GM21526 (cell line): ENCODE results near the gene NDUFAF2.
"Not testable (repeated sequence)": the region's sequence is repeated elsewhere in the genome, so short reads cannot be mapped to it uniquely, and the experiment has no call there.

ENCODE experiments used
- ATAC-seq: cut with Tn5 transposase; IDR thresholded peaks from one replicate; pipeline ENCODE4 v1.9.1; 2021; ENCODE audit warnings: moderate library complexity; ENCODE audit not compliant: unreplicated experiment, low FRiP score

NDUFAF2 gene

DNA sequence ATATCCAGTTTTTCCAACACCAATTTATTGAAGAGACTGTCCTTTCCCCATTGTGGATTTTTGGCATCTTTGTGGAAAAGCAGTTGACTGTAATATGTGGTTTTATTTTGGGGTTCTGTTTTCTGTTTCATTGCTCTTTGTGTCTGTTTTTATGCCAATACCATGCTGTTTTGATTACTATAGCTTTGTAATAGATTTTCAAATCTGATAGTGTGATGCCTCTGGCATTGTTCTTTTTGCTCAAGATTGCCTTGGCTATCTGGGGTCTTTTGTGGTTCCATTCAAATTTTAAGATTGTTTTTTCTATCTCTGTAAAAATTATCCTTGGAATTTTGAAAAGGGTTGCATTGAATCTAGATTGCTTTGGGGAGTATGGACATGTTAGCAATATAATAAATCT is 99.5 kb downstream of the NDUFAF2 start:
- ATAC-seq = no peak

- no peak for ATAC-seq
Observed at GRCh38 chr5:61047346-61047745, 102.3 kb downstream of the NDUFAF2 start.

- no peak for ATAC-seq
Observed at GRCh38 chr5:61048534-61048933, 103.5 kb downstream of the NDUFAF2 start.

DNA sequence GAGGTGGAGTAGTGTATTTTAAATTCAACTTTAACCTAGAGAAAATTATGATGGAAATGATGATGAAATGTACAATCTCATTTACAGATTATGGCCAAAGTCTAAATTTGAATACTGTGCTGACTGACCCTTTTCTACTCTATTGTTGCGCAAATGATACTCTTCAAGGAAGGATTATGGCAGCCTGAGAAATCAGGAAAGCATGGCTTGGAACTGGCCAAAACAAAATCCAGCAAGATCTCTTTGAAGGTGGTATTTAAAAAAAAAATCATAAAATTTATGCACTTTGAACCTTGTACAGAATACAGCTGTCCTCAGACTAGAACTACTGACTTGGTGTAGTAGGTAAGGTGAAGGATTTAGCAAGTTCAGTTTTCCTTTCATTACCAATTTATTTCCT is 105.3 kb downstream of the NDUFAF2 start:
- ATAC-seq = no peak

GRCh38 chr5:61051267-61051666 is 106.3 kb downstream of the NDUFAF2 start:
- ATAC-seq = no peak

- ATAC-seq = no peak
Observed at GRCh38 chr5:61052882-61053281, 107.9 kb downstream of the NDUFAF2 start.

DNA sequence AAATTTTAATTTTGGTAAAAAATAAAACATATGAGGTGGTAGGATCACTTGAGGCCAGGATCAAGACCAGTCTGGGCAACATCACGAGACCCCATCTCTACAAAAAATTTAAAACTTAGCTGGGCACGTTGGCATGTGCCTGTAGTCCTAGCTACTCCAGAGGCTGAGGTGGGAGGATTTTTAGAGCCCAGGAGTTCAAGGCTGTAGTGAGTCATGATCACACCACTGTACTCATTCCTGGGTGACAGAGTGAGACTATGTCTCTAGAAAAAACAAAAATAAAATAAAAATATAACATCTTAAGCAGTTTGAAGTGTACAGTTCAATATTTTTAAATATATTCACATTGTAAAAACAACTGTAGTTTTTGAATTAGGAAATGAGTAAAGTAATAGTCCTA is 108.9 kb downstream of the NDUFAF2 start:
- ATAC-seq = no peak

GRCh38 chr5:61055434-61056006 is 110.5 kb downstream of the NDUFAF2 start:
- ATAC-seq = no peak

DNA sequence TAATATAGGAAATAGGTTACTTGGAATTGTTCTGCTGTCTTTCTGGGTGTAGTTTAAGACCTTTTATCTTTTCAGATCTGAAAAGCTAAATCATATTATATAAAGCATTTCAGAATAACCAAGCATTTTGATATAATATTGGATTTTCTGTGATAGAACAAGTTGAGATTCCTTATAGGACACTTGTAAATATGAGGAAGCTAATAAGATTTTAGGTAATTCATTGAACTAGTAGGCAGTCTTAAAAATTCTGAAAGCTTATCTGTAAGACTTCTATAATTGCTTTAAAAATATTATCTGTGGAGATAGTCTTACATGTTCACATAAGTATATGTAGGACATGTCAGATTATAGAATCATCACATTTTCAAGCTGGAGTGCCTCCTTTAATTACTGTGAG is 114.5 kb downstream of the NDUFAF2 start:
- no peak for ATAC-seq

DNA sequence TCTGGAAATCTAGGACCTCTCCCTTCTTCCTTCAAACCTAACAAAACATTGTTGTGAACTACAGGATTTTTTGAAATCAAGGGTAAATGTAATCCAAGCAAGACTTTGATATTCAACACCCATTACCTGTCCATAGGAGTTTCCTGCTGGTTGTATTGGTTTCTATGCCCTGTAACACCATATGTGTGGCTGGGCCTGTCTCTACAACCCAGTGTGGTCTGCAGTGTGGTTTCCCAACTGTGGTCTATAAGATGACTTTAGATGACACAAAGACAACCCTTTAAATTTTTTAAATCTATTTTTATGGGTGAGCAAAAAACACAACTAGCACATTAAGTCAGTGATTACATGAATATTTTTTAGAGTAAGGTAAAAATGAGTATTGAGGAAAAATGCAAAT is 124.1 kb downstream of the NDUFAF2 start:
- no peak for ATAC-seq

DNA sequence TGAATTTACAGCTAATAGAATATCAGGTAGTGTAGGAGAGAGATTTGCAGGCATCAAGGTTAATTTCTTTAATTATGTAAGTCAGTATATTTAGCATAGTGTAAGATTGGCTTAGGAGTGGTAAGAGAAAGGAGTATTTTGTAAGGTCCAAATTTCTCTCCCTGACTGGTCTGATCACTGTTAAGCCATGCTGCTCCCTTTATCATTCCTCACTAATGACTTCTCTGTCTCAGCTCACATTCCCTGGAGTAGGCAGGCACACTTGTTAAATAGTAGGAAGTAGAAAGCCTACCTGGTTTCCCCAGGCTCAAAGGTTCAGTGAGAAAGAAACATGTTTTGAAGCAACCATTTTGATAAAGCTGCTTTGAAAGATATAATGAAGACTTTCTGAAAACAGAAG is 126.5 kb downstream of the NDUFAF2 start:
- no peak for ATAC-seq

DNA sequence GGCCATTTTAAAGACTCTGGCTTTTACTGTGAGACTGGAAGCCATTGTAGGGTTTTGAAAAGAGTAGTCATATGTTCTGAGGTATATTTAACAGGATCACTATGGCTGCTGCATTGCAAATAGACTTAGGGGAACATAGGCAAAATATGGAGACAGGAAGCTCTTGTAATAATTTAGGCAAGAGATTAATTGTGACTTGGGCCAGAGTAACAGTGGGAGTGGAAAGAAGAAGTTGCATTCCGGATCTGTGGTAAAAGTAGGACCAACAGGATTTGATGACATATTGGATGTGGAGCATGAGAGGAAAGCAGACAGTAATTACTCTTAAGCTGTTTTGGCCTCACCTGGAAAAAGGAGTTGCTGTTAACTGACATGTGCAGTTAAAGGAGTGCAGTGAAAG is 131.6 kb downstream of the NDUFAF2 start:
- no peak for ATAC-seq

GRCh38 chr5:61081741-61082140 is 136.7 kb downstream of the NDUFAF2 start:
- ATAC-seq = no peak

- ATAC-seq = no peak
Observed at GRCh38 chr5:61082516-61083280, 137.7 kb downstream of the NDUFAF2 start.

- no peak for ATAC-seq
Observed at GRCh38 chr5:61084658-61085057, 139.7 kb downstream of the NDUFAF2 start.

DNA sequence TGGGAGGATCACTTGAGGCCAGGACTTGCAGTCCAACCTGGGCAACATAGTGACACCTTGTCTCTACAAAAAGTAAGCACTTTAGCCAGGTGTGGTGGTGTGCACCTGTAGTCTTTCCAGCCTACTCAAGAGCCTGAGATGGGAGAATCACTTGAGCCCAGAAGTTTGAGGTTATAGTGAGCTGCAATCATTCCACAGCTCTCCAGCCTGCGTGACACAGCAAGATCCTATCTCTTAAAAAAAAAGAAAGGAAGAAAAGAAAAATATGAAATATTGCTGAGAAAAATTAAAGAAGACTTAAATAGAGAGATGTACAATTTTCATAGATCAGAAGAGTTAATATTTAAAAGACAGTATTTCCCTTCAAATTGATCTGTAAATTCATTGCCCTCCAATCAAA is 140.9 kb downstream of the NDUFAF2 start:
- ATAC-seq = no peak

GRCh38 chr5:61087921-61088320 is 142.9 kb downstream of the NDUFAF2 start:
- no peak for ATAC-seq

- ATAC-seq = no peak
Observed at GRCh38 chr5:61089351-61089750, 144.3 kb downstream of the NDUFAF2 start.

- ATAC-seq = not testable (repeated sequence)
Observed at GRCh38 chr5:61093046-61093771, 148.2 kb downstream of the NDUFAF2 start.

DNA sequence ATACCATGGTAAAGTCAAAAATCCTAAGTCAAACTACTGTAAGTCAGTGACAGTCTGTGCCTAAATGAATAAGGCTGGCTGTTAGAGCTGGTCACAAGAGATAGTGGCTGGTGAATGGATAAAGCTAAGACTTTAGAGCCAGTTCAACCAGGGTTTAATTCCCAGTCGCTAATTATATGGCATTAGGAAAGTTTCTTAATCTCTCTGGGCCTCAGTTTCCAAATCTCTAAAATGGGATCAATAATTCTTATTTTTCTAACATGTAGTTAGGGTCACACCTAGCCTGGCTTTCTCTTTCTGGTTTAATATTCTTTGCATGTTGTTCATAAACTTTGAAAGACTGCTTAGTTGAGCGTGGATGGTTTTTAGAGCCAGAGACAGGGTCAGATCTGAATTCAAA is 152.5 kb downstream of the NDUFAF2 start:
- no peak for ATAC-seq

DNA sequence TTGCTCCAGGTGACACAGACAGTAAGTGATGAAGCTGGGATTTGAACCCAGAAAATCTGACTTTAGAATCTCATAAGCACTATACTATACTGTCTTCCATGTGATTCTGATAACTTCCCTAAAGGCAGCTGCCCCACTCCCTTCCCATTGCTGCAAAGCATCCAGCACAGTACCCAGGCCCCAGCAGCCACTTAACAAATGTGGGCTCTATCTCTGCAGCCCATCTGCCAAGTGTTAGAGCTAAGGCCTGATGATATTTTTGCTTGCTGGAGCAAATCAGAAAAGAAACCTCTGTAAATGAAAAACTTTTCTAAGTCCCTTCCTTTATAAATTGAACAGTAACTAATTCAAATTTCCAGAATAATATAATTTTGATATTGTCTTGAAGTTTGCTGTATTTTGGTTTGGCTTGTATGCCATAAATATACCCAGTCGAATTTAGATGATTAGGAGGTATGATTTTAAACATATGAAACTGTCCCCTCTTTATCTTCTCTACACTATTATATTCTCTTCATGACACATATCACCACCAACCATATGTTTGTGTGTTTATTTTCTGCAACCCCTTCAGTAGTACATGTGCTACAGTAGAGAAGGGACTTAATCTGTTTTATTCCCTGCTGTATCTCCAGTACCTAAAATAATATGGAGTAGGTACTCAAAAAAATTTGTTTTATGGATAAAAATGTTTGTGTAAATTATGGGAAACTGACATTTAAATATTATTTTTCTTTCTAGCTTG is 153.4 kb downstream of the NDUFAF2 start:
- ATAC-seq = no peak
